Thoracic aorta (tissue), 2 donors: ENCODE results near the gene PDZRN3. TPM values are rescaled to one million over a fixed set of nuclear protein-coding genes. Genes with fewer than 3 reads are reported as not detected.

ENCODE experiments used
- ATAC-seq: fragments of 150-250 bp; one replicate; pipeline ENCODE4 v1.8.0; 2017; ENCODE audit warnings: low read depth; ENCODE audit not compliant: insufficient number of reproducible peaks, low FRiP score
- DNase-seq: peaks from one replicate; pipeline ENCODE4 v3.0.0-alpha.2; 2020; ENCODE audit warnings: low spot score
- H3K27ac ChIP-seq, 2 donors: fragments of 200-600 bp; sonication (generic); 1 replicate in 1 of 2; 2 replicates in 1 of 2; pipeline ENCODE4 v1.5.1; 2016; ENCODE audit warnings: mild to moderate bottlenecking in 2 of 2, moderate library complexity in 2 of 2
- H3K27me3 ChIP-seq: fragments of 200-600 bp; sonication (generic); replicated peaks from 2 replicates; pipeline ENCODE4 v1.6.0; 2016; ENCODE audit warnings: mild to moderate bottlenecking; ENCODE audit not compliant: insufficient read depth
- H3K36me3 ChIP-seq: fragments of 200-600 bp; sonication (generic); one replicate; pipeline ENCODE4 v1.5.1; 2016
- H3K4me1 ChIP-seq, 2 donors: fragments of 200-600 bp; sonication (generic); 1 replicate in 1 of 2; 2 replicates in 1 of 2; pipeline versions ENCODE4 v1.5.1 to v1.6.0; 2016; ENCODE audit warnings: low read depth in 2 of 2, mild to moderate bottlenecking in 1 of 2; ENCODE audit not compliant: control insufficient read depth in 1 of 2
- H3K4me3 ChIP-seq: fragments of 200-600 bp; sonication (generic); 2 replicates; pipeline ENCODE4 v1.5.1; 2016; ENCODE audit warnings: mild to moderate bottlenecking
- H3K9me3 ChIP-seq: fragments of 200-600 bp; sonication (generic); 2 replicates; pipeline ENCODE4 v1.5.1; 2016
- CTCF ChIP-seq: fragments of 200-600 bp; sonication (generic); IDR thresholded peaks from one replicate; pipeline ENCODE4 v1.5.1; 2019; ENCODE audit warnings: antibody characterized with exemption
- total RNA-seq, 2 donors: library from RNA; depleted of rRNA; stranded (reverse); fragments of >200 nt; gene quantifications; one replicate each; pipeline versions ENCODE4 v1.1.0 to v1.2.3, GENCODE V29; 2016

The PDZRN3 gene
- total RNA-seq, 2 donors from 2014 or later: 140 to 166 TPM

- H3K4me3 ChIP-seq: no peak overlapping the region
Measured at GRCh38 chr3:73459711-73460110, 165.0 kb downstream of the PDZRN3 start.

GRCh38 chr3:73453666-73454065 lies 171.1 kb downstream of the PDZRN3 start:
- Histone ChIP-seq H3K27me3 (no peaks in the 10 kb centered on the region), H3K4me3 (no peak overlapping the region), H3K9me3 (no peaks in the 10 kb centered on the region), H3K36me3 (no peaks in the 10 kb centered on the region), H3K4me1 (peaks cover 6 to 42% of the 10 kb centered on the region in 2 donors), H3K27ac (no peak overlapping the region)
- ATAC-seq: no peak
- no peak for DNase-seq
- TF ChIP-seq CTCF: no peak

More at GRCh38 chr3:73459711-73460110, 165.0 kb downstream of the PDZRN3 start:
- H3K27ac ChIP-seq: no peak overlapping the region
- no peaks in the 10 kb centered on the region for H3K27me3 ChIP-seq
- peaks cover 0 to 29% of the 10 kb centered on the region in 2 donors for H3K4me1 ChIP-seq
- DNase-seq: no peak
- no peak for TF ChIP-seq CTCF
- H3K36me3 ChIP-seq: no peaks in the 10 kb centered on the region
- no peak for ATAC-seq
- H3K9me3 ChIP-seq: no peaks in the 10 kb centered on the region

- H3K4me1 ChIP-seq: peaks cover 8 to 50% of the 10 kb centered on the region in 2 donors
- no peaks in the 10 kb centered on the region for H3K36me3 ChIP-seq
- H3K9me3 ChIP-seq: no peaks in the 10 kb centered on the region
- no peak overlapping the region for H3K27ac ChIP-seq
- H3K4me3 ChIP-seq: no peak overlapping the region
- ATAC-seq (no peak), DNase-seq (no peak)
- H3K27me3 ChIP-seq: no peaks in the 10 kb centered on the region
- no peak for TF ChIP-seq CTCF
Measured at GRCh38 chr3:73452729-73453128, 172.0 kb downstream of the PDZRN3 start.

GRCh38 chr3:73451301-73451944 lies 173.3 kb downstream of the PDZRN3 start:
- DNase-seq (no peak), ATAC-seq (no peak)
- H3K9me3 ChIP-seq: no peaks in the 10 kb centered on the region
- H3K27me3 ChIP-seq: no peaks in the 10 kb centered on the region
- H3K4me1 ChIP-seq: peaks cover 8 to 61% of the 10 kb centered on the region in 2 donors
- no peak overlapping the region for H3K4me3 ChIP-seq
- no peaks in the 10 kb centered on the region for H3K36me3 ChIP-seq
- TF ChIP-seq CTCF: no peak
- H3K27ac ChIP-seq: no peak overlapping the region

- Histone ChIP-seq H3K27ac (no peak overlapping the region), H3K27me3 (no peaks in the 10 kb centered on the region), H3K4me1 (peaks cover 8 to 62% of the 10 kb centered on the region in 2 donors), H3K9me3 (no peaks in the 10 kb centered on the region), H3K4me3 (no peak overlapping the region), H3K36me3 (peaks cover 1% of the 10 kb centered on the region)
- ATAC-seq (no peak), DNase-seq (no peak)
- TF ChIP-seq CTCF: no peak
Measured at GRCh38 chr3:73449774-73450173, 175.0 kb downstream of the PDZRN3 start.
